NCI-H1105 treated with DMSO at 0.1 percent for 48 hours (cell line): ENCODE data around the gene KRT75.
"Not testable (repeated sequence)": the region's sequence is repeated elsewhere in the genome, so short reads cannot be mapped to it uniquely, and the experiment has no call there.

Experiments used
- DNase-seq: peaks from one replicate; lab custom pipeline; 2025; lab: John Stamatoyannopoulos, UW

KRT75 gene

DNA sequence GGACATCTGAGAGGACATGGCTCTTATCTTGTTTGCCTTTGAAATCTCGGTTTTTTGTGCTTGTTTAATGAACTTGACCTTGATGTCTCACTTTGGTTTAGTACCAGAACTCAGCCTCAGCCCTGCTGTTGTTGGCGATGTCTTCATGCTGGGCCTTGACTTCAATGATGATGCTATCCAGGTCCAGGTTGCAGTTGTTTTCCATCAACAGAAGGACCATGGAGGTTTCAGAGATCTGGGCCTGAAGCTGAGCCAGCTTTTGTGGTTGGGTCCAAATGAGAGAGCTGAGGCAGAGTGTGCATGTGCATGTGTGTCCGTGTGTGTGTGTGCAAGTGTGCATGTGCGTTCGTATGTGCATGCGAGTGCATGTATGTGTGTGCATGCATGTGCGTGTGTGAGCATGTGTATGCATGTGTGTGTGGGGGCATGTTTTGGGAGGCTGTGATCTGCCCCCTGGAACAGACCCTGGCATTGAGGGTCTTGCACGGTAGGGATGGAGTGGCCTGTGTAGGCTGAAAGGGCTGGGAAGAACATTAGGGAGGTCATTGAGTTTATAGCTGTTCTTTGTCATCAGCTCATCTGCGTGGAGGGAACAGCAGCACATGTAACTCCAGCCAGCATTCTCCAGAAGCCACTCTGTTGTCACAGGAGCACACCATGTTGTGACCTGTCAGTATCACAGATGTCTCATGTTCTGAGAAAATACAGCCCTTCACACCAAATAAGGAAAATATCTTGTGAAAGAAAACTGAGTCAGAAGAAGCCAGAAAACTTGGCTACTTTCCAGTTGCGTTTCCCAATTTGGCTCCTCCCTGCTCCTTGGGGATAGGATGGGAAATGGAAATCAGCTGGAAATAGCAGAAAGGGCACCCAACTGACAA lies 18.1 kb downstream of the KRT75 start:
- no peak for DNase-seq

DNA sequence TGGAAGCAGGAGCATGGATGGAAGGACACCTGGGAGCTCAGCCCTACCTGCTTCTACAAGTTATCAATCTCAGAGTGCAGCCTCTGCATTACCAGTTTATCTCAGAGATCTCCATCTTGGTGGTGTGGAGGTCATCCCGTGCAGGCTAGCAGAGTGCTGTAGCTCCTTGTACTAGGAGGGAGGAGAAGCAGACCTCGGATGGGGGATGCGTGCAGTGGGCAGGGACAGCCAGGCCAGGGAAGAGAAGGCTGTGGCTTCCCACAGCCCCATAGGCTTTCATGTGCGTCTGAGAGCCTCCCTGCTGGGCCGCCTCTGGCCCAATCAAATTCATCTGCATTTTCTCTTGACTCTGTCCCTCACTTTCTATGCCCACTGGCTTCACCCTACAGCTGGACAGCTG lies 19.2 kb downstream of the KRT75 start:
- no peak for DNase-seq

DNA sequence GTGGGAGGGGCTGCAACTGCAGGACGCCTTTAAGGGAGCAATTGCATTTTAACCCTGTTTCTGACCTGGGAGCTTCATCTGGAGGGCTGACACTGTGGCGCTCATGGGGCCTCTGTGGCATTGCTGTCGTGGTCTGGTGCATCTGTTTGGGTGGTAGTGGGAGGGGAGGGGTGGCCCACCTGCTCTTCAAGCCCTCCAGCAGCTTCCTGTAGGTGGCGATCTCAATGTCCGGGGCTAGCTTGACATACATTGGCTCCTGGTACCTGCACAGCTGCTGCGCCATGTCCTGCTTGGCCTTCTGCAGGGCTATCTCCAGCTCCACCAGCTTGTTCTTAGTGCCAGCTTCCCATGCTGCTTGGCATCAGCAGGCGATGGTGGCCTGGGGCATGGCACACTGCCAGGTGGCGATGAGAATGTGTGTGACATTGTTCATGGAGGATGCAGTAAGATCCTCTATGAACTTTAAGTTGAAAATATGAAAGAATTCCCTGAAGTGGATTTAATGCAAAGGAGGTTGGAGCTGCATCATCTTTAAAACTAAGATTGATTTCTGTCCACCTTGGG lies 20.3 kb downstream of the KRT75 start:
- DNase-seq, result no peak

DNA sequence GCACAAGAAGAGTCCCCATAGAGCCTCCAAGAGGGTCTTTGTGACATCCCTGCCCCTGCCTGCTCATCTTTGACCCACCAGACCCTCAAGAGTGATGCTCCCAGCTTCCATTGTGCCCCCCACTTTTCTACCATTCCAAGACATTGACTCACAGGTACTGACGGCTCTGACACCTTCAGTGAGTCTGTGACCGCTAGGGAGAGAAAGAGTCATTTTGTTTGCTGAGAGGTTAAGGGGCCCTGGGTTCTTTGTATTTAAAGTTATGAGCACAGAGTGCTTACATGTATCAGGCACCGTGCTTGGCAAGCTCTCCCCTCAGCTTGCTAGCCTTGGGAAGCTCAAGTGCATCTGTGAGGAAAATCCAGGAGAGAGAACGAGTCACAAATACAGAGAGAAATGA lies 21.0 kb downstream of the KRT75 start:
- DNase-seq, result no peak

DNA sequence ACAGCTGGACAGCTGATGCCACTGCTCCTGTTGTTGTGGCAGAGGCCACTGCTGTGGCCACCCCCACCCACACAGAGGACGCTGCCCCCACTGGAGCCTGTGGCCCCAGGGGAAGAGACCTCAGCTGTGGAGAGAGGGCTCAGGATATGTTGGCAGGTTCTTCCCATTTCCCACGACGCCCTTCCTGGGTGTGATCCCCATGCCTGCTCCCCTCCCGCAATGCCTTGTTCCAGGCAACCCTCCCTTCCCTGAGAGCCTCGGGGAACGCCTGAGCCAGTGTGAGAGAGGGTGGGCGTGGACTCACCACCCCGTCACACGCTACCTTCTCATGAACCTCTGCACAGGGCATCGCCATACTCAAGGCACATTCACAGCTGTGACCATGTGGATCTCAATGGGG lies 22.4 kb downstream of the KRT75 start:
- no peak for DNase-seq

DNA sequence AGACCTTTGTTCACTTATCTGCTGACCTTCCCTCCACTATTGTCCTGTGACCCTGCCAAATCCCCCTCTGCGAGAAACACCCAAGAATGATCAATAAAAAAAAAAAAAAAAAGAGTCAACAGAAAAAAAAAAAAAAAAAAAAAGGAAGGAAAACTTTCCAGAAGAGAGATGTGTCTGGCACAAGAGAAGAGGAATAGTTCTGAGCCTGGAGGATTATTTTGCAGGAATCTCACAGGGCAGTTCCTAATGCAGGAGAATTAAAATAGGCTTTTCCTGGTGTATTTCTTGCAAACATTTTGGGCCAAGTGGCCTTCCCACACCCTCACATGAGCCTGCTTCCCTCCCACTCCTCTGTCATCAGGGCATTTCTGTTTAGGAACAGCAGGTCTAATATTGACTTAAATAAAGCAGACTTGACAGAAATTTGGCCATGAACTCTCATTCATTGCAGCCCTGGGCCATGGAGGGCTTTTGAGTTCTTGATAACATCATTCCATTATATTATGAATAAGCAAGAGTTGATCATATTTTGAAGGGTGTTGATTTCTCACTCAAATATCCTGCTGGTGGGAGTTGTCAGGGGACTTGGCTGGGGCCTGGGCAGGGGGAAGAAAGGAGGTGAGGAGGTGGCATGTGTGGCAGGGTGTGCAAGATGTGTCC lies 23.5 kb downstream of the KRT75 start:
- DNase-seq, result not testable (repeated sequence)

DNA sequence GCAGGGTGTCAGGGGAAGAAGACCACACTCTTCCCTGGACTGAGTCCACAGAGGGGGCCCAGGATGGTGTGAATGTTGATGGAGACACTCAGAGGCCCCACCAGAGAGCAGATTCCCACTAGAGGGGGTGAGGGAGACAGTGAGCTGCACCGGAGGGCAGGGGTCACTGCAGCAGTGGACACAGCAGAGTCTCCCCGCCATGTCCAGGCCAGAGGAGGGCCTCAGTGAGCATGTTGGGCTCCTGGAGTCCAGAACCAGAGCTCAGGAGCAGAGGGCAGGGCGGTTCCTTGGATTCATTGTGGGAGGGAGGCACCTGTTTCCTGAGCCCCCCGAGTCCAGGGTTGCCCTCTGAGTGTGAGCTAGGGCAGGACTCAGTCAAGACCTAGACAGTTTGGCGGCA lies 26.3 kb downstream of the KRT75 start:
- no peak for DNase-seq

DNA sequence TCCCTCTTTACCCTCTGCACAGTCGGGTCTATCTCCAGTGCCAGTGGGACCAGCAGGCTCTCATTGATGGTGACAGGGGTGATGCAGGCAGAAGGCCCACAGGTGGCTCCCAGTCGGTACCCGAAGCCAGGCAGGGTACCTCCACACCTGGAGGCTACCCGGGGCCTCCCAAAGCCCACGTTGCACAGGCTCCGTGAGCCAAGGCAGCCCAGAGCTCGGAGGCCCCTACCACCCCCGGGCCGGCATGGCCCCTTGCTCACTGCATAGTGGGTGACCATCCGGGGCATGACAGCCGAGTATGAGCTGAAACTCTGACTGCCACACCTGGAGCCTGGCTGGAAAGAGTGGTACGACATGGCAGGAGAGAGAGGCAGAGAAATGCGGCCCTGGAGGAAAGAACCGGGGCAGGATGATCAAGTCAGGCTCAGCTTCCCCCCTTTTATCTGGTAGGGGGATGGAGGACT lies 28.2 kb downstream of the KRT75 start, which contains the start of gene KRT82:
KRT82 (minus strand) TSS at position 414 of the 464 bp plus-strand sequence; CDS start at position 356, 58 bp downstream.
- DNase-seq, result no peak

DNA sequence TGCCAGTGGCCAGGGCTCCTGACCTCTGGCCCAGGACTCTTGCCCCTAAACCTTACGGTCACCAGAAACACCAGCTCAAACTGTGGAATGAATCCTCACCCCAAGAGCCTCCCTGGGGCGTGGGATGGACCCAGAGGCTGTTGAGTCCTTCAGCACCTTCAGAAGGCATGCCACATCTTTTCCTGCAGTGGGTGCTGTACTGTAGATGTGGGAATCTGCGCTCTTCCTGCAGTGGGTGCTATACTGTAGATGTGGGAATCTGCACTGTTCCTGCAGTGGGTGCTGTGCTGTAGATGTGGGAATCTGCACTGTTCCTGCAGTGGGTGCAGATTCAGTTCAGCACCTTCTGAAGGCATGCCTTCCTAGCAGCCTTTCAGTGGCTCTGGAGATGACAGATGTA lies 29.2 kb downstream of the KRT75 start:
- no peak for DNase-seq

DNA sequence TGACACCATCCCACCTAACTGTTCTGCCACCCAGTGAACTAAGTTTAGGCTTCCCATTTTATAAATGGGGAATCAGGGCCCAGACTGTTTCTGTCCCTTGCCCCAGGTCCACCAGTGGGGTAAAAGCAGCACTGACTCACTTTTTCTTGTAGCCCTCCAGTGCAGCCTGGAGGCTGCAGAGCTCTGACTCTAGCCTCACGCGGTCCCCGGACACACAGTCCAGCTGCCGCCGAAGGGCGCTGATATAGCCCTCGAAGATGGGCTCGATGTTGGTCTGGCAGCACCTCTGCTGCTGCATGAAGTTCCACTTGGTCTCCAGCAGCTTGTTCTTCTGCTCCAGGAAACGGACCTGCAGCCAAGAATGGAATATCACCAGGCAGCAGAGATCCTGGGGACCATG lies 30.6 kb downstream of the KRT75 start:
- no peak for DNase-seq

DNA sequence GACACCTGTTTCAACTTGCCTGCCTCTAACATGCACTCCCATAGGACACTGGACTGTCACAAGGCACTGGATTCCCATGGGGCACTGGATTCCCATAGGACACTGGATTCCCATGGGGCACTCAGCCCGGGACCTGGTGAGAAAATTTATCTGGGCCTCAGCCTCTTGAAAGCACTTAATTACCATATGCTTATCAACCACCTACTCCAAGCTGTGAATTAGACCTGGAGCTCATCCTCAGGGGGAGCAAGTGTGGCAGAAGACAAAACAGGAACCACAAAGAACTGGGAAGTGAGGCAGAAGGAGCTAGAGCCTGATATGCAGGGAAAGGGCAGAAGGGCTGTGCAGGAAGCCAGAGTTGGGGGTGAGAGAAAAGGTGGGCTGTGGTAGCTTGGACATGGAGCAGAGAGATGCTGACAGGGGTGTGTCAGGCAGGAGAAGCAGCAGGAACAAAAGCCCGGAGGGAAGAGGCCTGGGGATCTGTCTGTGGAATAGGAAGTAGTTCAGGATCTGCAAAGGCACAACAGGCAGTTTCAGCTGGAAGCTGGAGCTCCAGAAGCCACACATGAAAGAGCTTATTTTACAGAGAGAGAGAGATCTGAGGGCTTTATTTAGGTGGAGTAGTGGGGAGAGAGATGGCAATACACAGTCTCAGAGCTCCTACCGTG lies 31.2 kb downstream of the KRT75 start:
- DNase-seq, result no peak

DNA sequence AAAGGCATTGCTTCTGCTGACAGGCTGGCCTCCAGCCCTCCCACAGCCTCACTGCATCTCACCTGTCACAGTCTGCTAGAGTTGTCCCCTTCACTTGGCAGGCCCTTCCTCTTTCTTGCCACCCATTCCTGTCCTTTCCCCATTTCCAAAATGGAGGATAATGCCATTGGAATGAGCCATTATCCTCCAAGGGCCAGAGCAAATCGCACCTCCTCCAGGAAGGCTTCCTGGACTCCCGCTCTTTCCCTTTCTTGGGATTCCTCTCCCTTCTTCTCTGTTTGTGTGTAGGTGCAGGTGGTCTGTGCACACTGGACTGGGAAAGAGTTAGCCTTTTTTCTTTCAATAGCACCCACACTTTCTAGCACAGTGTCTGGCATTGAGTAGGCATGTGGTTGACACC lies 31.8 kb downstream of the KRT75 start:
- no peak for DNase-seq

DNA sequence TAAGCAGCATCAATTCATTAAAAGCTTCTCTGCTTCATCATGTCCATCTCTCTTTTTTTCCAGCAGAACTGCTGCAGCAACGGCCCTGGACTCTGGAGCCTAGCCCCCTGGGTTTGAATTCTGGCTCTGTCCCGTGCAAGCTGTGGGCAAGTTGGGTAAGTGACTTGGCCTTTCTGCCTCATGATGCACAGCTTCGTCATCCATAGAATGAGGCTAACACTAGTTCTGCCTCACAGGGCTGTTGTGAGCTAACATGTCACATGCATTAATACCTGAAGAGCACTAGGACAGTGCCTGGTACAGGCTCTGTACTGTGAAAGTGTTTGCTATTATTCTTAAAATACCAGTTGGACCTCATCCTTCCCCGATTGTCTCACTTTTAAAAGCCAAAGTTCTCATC lies 32.2 kb downstream of the KRT75 start:
- DNase-seq, result no peak

DNA sequence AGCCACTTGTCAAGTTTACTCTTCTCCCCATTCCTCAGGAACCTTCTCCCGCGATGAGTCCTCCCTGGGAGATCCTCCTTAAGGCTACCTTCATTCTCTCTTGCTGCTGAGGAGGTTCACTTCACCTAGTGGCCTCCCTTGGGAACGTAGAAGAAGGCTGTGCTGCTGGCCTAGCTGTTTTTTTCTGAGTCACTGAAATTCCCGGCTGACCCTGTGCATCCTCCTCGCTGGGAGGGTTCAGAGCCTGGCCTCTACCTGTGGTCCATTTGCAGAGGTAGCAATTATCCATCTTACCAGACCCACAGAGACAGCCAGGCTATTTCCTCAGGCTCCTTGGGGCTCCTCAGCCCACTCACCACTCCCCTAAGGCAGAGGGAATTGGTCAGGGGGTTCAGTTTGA lies 32.6 kb downstream of the KRT75 start:
- no peak for DNase-seq

DNA sequence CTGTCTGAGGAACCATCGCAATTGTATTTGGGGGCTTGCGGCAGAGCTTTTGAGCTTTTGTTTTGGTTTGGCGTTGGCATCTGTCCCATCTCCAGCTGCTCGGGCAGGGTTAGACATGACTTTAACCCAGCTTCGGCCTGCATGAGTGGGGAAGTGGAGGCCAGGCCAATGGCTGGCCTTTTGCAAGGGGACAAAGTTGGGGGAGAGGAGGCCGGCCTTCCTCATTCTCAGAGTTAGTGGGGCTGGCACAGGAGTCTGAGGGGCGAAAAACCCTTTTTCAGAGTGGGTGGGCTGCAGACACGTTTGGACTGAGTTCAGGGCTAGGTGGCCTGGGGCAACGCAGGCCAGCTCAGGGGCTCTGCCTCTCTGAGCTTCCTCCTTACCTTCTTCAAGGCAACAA lies 33.3 kb downstream of the KRT75 start:
- DNase-seq, result no peak

DNA sequence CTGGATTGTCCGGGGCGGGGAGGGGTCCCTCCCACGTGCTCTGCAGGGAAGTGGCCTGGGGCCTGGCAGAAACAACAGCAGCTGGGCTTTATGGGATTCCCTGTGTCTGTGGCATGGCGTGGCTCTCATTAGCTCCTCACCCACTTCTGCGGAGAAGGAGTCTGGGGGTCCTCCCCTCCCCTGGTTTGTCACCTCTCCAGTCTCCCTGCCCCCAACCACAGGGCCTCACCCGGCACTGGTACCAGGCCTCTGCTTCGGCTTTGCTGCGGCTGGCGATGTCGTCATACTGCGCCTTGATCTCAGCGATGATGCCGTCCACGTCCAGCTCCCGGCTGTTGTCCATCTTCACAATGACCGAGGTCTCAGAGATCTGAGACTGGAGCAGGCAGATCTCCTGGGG lies 34.4 kb downstream of the KRT75 start:
- DNase-seq, result no peak

DNA sequence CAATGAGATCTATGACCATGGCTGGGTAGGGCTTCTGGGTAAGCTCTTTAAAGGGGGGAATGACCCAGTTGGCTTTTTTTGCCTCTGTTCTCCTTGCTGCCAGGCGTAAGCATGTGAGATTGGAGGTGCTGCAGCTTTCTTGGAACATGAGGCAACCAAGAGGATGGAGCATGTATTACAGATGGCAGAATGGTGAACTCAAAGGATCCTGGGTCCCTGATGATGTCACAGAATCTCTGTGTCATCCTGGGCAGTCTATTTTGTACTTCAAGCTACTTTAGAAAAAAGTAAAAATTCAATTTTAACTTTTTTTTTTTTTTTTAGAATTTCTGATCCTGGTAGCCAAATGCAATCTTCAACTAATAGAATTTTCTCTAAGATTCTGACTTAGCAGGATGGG lies 36.0 kb downstream of the KRT75 start:
- no peak for DNase-seq

DNA sequence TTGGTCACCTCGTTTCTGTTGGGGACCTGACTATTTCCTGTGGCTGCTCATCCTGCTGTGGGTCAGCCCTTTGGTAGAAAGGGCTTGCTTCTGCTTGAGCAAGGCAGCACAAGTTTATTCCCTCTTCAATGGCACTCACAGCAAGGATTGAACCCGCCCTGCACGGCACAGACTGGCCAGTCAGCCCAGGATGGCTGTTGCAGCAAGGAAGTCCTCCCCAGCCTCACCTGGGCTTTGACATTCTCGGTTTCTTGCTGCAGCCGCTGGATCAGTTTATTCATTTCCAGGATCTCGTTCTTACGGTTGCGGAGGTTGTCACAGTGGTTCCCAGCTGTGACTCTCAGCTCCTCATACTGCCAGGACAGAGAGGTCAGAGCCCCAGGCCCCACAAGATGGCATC lies 37.5 kb downstream of the KRT75 start:
- no peak for DNase-seq

DNA sequence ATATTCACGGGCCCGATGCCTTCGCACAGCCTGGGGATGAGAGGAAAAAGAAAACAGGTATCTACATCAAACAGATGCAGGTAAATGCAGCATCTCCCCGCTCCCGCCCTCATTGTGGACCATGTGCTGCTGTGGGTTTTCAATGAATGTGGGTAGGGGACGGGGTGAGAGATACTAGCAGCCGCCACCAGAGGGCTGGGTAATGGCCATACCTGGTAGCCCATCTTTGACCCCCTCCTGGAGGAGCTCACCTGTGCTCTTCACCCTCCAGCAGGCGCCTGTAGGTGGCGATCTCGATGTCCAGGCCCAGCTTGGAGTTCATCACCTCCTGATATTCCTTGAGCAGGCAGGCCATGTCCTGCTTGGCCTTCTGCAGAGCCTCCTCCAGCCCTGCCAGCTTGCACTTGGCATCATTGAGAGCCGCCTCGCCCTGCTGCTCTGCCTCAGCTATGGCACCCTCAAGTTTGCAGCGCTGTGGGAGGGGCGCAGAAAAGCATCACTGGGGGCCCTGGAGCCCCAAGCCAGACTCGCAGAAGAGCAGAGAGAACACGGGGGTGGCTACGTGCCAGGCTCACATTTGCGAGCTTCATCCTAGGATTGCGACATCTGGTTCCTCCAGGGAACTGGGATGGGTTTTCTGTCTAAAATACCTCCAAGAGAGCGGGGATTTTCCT lies 38.3 kb downstream of the KRT75 start:
- DNase-seq, result no peak

DNA sequence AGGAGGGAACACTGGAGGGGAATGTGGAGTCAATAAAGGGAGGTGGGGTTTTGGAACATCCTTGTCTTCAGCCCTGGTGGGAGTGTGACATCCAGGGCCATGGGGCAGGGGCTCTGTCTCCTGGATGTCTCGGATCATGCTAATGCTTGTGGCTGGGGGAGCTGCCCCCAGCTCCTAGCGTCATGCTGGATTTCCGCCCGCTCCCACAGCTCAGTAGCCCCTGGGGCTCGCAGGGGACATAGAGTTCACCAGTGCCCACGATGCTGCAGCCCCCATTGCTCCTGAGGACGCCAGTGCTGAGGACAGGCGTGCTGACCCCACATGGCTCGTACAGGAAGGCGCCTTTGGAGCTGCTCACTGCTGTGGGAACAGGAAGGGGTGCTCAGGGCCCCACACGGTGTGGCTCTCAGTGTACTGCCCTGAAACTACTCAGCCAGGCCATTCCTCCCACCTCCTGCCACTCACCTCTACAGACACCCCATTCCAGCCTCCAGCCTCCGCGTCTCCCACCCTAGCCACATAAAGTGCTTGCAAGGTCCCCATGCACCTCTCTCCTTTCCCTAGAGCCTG lies 39.2 kb downstream of the KRT75 start:
- no peak for DNase-seq

DNA sequence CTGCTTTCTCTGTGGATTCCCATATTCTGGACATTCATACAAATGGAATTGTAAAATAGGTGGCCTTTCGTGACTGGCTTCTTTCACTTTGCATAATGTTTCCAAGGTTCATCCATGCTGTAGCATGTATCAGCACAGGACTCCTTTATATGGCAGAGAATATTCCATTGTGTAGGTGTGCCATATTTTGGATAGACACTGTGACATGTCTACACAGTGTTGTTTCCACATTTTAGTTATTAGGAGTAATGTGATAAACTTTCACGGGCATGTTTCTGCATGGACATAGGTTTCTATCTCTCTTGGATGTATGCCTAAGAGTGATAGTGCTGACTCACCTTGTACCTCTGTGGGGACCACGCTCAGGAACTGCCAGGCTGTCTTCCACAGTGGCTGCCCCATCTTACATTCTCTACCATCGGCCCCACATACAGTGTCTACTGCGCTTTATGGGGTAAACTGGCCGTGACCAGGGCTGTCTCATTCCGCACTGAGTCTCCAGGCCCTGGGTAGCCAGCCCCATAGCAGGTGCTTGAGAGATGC lies 41.6 kb downstream of the KRT75 start:
- DNase-seq, result no peak
